Measurements from ENCODE around the gene ROS1. TPM values are rescaled to one million over a fixed set of nuclear protein-coding genes. Genes with fewer than 3 reads are reported as not detected.

ROS1 gene
- total and polyA plus RNA-seq, 2 donors (not counting 1 experiment from before 2014, with no cell fraction given), result under 0.01 to 0.01 TPM

- TF ChIP-seq EZH2 (IDR thresholded peaks at IDR 0.05; ENCODE audit: low read length, missing control alignments), result no peak
- TF ChIP-seq CTCF (conservative IDR thresholded peaks at IDR 0.05 in 1 of 2, IDR thresholded peaks at IDR 0.05 in 1 of 2; ENCODE audit: low read depth in 1 of 2, low read length in 2 of 2), result no peak
- Histone ChIP-seq H3K4me2 (ENCODE audit: extremely low read depth, insufficient read depth, low read length) (no peak overlapping the region), H3K9me3 (ENCODE audit: control insufficient read depth, insufficient read depth, low read depth, low read length) (no peaks in the 10 kb centered on the region), H3K27ac (ENCODE audit: insufficient read depth, low read length) (no peak overlapping the region), H3K27me3 (ENCODE audit: control insufficient read depth, insufficient read depth, low read length) (no peaks in the 10 kb centered on the region), H3K36me3 (ENCODE audit: control insufficient read depth, insufficient read depth, low read length) (no peaks in the 10 kb centered on the region), H3K79me2 (ENCODE audit: control insufficient read depth, insufficient read depth, low read length) (no peaks in the 10 kb centered on the region), H3K9ac (ENCODE audit: insufficient read depth, low read length) (no peak overlapping the region), H2AFZ (ENCODE audit: low read length) (no peak overlapping the region), H3K4me1 (ENCODE audit: control insufficient read depth, extremely low read depth, insufficient read depth, low read length) (no peaks in the 10 kb centered on the region), H3K4me3 (replicated peaks in 1 of 4; ENCODE audit: control extremely low read depth in 1 of 4, insufficient read depth in 1 of 4, low read depth in 3 of 4, low read length in 4 of 4) (no peak overlapping the region), H4K20me1 (ENCODE audit: control insufficient read depth, extremely low read depth, insufficient read depth, low read length) (no peaks in the 10 kb centered on the region)
- DNase-seq (ENCODE audit: low read depth in 2 of 2), result no peak
Observed at GRCh38 chr6:117395164-117395563, 30.6 kb downstream of the ROS1 start.

GRCh38 chr6:117393045-117393444 is 32.7 kb downstream of the ROS1 start:
- no peaks in the 10 kb centered on the region for H3K9me3 ChIP-seq (ENCODE audit: control insufficient read depth, insufficient read depth, low read depth, low read length)
- H3K4me2 ChIP-seq (ENCODE audit: extremely low read depth, insufficient read depth, low read length), result no peak overlapping the region
- no peaks in the 10 kb centered on the region for H3K79me2 ChIP-seq (ENCODE audit: control insufficient read depth, insufficient read depth, low read length)
- H4K20me1 ChIP-seq (ENCODE audit: control insufficient read depth, extremely low read depth, insufficient read depth, low read length), result no peaks in the 10 kb centered on the region
- H3K36me3 ChIP-seq (ENCODE audit: control insufficient read depth, insufficient read depth, low read length), result no peaks in the 10 kb centered on the region
- TF ChIP-seq CTCF (conservative IDR thresholded peaks at IDR 0.05 in 1 of 2, IDR thresholded peaks at IDR 0.05 in 1 of 2; ENCODE audit: low read depth in 1 of 2, low read length in 2 of 2) (no peak), EZH2 (IDR thresholded peaks at IDR 0.05; ENCODE audit: low read length, missing control alignments) (no peak)
- H3K27me3 ChIP-seq (ENCODE audit: control insufficient read depth, insufficient read depth, low read length), result no peaks in the 10 kb centered on the region
- no peak overlapping the region for H3K4me3 ChIP-seq (replicated peaks in 1 of 4; ENCODE audit: control extremely low read depth in 1 of 4, insufficient read depth in 1 of 4, low read depth in 3 of 4, low read length in 4 of 4)
- H2AFZ ChIP-seq (ENCODE audit: low read length), result no peak overlapping the region
- no peak overlapping the region for H3K27ac ChIP-seq (ENCODE audit: insufficient read depth, low read length)
- no peak for DNase-seq (ENCODE audit: low read depth in 2 of 2)
- no peak overlapping the region for H3K9ac ChIP-seq (ENCODE audit: insufficient read depth, low read length)
- H3K4me1 ChIP-seq (ENCODE audit: control insufficient read depth, extremely low read depth, insufficient read depth, low read length), result no peaks in the 10 kb centered on the region

GRCh38 chr6:117391874-117392583 is 33.7 kb downstream of the ROS1 start:
- H3K79me2 ChIP-seq (ENCODE audit: control insufficient read depth, insufficient read depth, low read length), result no peaks in the 10 kb centered on the region
- H3K27ac ChIP-seq (ENCODE audit: insufficient read depth, low read length), result no peak overlapping the region
- no peaks in the 10 kb centered on the region for H3K9me3 ChIP-seq (ENCODE audit: control insufficient read depth, insufficient read depth, low read depth, low read length)
- no peaks in the 10 kb centered on the region for H3K27me3 ChIP-seq (ENCODE audit: control insufficient read depth, insufficient read depth, low read length)
- H4K20me1 ChIP-seq (ENCODE audit: control insufficient read depth, extremely low read depth, insufficient read depth, low read length), result no peaks in the 10 kb centered on the region
- TF ChIP-seq EZH2 (IDR thresholded peaks at IDR 0.05; ENCODE audit: low read length, missing control alignments) (no peak), CTCF (conservative IDR thresholded peaks at IDR 0.05 in 1 of 2, IDR thresholded peaks at IDR 0.05 in 1 of 2; ENCODE audit: low read depth in 1 of 2, low read length in 2 of 2) (no peak)
- H3K9ac ChIP-seq (ENCODE audit: insufficient read depth, low read length), result no peak overlapping the region
- H3K4me1 ChIP-seq (ENCODE audit: control insufficient read depth, extremely low read depth, insufficient read depth, low read length), result no peaks in the 10 kb centered on the region
- no peak overlapping the region for H3K4me3 ChIP-seq (replicated peaks in 1 of 4; ENCODE audit: control extremely low read depth in 1 of 4, insufficient read depth in 1 of 4, low read depth in 3 of 4, low read length in 4 of 4)
- no peak overlapping the region for H3K4me2 ChIP-seq (ENCODE audit: extremely low read depth, insufficient read depth, low read length)
- DNase-seq (ENCODE audit: low read depth in 2 of 2), result no peak
- H2AFZ ChIP-seq (ENCODE audit: low read length), result no peak overlapping the region
- H3K36me3 ChIP-seq (ENCODE audit: control insufficient read depth, insufficient read depth, low read length), result no peaks in the 10 kb centered on the region
